GM19351 (cell line): Measurements from ENCODE around the gene MYLK2.
"Not testable (repeated sequence)": the region's sequence is repeated elsewhere in the genome, so short reads cannot be mapped to it uniquely, and the experiment has no call there.

Experiments
- ATAC-seq: cut with Tn5 transposase; IDR thresholded peaks from one replicate; pipeline ENCODE4 v1.9.1; 2021; ENCODE audit warnings: mild to moderate bottlenecking, moderate library complexity; ENCODE audit not compliant: unreplicated experiment

The MYLK2 gene

GRCh38 chr20:31815408-31816188 lies 3.6 kb upstream of the MYLK2 start:
- no peak for ATAC-seq

GRCh38 chr20:31816221-31816620 lies 2.9 kb upstream of the MYLK2 start:
- no peak for ATAC-seq

GRCh38 chr20:31817461-31817860 lies 1.7 kb upstream of the MYLK2 start:
- ATAC-seq, result no peak

GRCh38 chr20:31818376-31818908 lies 714 bp upstream of the MYLK2 start:
- no peak for ATAC-seq

- no peak for ATAC-seq
Measured at GRCh38 chr20:31820228-31820627, 1.1 kb downstream of the MYLK2 start.

GRCh38 chr20:31821427-31821826 lies 2.3 kb downstream of the MYLK2 start:
- no peak for ATAC-seq

- ATAC-seq, result peak; percentile 71
Measured at GRCh38 chr20:31822421-31823330, 3.5 kb downstream of the MYLK2 start.

GRCh38 chr20:31823360-31824124 lies 4.4 kb downstream of the MYLK2 start:
- no peak for ATAC-seq

GRCh38 chr20:31824125-31824485 lies 4.9 kb downstream of the MYLK2 start:
- ATAC-seq, result no peak

GRCh38 chr20:31824554-31825313 lies 5.6 kb downstream of the MYLK2 start:
- ATAC-seq, result no peak

- no peak for ATAC-seq
Measured at GRCh38 chr20:31826074-31826473, 6.9 kb downstream of the MYLK2 start.

- ATAC-seq, result no peak
Measured at GRCh38 chr20:31827059-31827458, 7.9 kb downstream of the MYLK2 start.

- ATAC-seq, result not testable (repeated sequence)
Measured at GRCh38 chr20:31828016-31828415, 8.9 kb downstream of the MYLK2 start.

- ATAC-seq, result no peak
Measured at GRCh38 chr20:31829731-31830130, 10.6 kb downstream of the MYLK2 start.

GRCh38 chr20:31830406-31830981 lies 11.3 kb downstream of the MYLK2 start:
- ATAC-seq, result no peak

GRCh38 chr20:31831211-31831610 lies 12.1 kb downstream of the MYLK2 start:
- no peak for ATAC-seq

- ATAC-seq, result no peak
Measured at GRCh38 chr20:31831771-31832306, 12.7 kb downstream of the MYLK2 start.

- no peak for ATAC-seq
Measured at GRCh38 chr20:31833130-31833930, 14.2 kb downstream of the MYLK2 start.
